Central memory CD8-positive, alpha-beta T cell (primary cell): ENCODE results near the gene PROM1.

ENCODE experiments used
- ATAC-seq: fragments of 150-1000 bp; cut with Tn5 transposase; replicated peaks from 2 replicates; pipeline ENCODE4 v1.10.0; 2022; ENCODE audit warnings: mild to moderate bottlenecking, moderate FRiP score, moderate number of reproducible peaks; ENCODE audit not compliant: poor library complexity, severe bottlenecking; ENCODE audit errors: extremely low read depth
- DNase-seq, 2 donors: peaks; one replicate each; pipeline ENCODE4 v3.0.0; 2021; ENCODE audit warnings: low spot score in 2 of 2
- H3K27ac Mint-ChIP-seq: one replicate; pipeline ENCODE4 v1.8.0; 2022; ENCODE audit warnings: low read depth, mild to moderate bottlenecking, moderate library complexity, mixed read lengths
- H3K27me3 Mint-ChIP-seq: one replicate; pipeline ENCODE4 v1.8.0; 2022; ENCODE audit warnings: mixed read lengths
- H3K36me3 Mint-ChIP-seq: one replicate; pipeline ENCODE4 v1.8.0; 2022; ENCODE audit warnings: mild to moderate bottlenecking, moderate library complexity, mixed read lengths; ENCODE audit not compliant: insufficient read depth
- H3K4me1 Mint-ChIP-seq: one replicate; pipeline ENCODE4 v1.8.0; 2022; ENCODE audit warnings: mixed read lengths
- H3K4me3 Mint-ChIP-seq: one replicate; pipeline ENCODE4 v1.8.0; 2022; ENCODE audit warnings: mild to moderate bottlenecking, moderate library complexity, mixed read lengths
- H3K9me3 Mint-ChIP-seq: one replicate; pipeline ENCODE4 v1.8.0; 2022; ENCODE audit warnings: mixed read lengths

PROM1 gene

DNA sequence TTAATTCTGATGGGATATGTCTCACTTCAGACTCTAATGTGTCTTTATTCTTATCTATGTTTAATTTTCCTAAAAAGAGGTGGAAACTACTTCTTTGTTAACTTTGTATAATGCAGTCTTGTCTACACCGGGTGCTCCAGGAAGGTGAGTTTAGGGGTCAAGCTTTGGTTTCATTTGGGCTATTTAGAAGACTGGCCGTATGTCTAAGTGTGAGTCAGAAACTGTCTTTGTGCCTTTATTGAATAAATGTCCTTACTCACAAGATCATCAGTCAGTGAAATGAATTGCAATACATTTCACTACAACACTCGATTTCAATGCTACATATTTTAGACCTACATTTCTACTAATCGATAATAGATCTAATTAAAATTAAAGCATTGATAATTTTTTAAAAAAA is 56.2 kb downstream of the PROM1 start:
- no peak for DNase-seq
- Mint-ChIP-seq H3K27ac (no peak overlapping the region), H3K4me3 (no peak overlapping the region), H3K36me3 (no peaks in the 10 kb centered on the region), H3K27me3 (peaks cover 61% of the 10 kb centered on the region), H3K9me3 (no peaks in the 10 kb centered on the region), H3K4me1 (no peaks in the 10 kb centered on the region)
- no peak for ATAC-seq

DNA sequence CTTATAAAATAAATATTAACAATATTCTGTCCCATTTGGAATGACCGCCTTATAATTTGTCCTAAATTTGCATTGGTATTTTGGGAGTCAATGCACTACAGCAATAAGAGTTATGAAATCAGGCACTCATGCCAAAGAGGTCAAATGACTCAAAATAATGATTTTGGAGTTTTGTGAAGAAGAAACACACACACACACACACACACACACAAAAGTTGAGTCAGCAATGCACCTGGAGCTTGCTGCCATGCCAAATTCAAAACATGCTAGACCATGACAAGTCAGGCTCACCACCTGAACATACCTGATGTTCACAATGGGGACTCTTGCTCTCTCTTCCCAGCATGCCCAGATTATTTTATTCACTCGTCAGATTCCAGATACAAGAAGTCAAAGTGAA is 56.7 kb downstream of the PROM1 start:
- no peak overlapping the region for H3K4me3 Mint-ChIP-seq

GRCh38 chr4:16026160-16026761 is 57.6 kb downstream of the PROM1 start:
- Mint-ChIP-seq H3K36me3 (no peaks in the 10 kb centered on the region), H3K4me1 (no peaks in the 10 kb centered on the region), H3K4me3 (no peak overlapping the region), H3K27me3 (peaks cover 67% of the 10 kb centered on the region), H3K27ac (no peak overlapping the region), H3K9me3 (no peaks in the 10 kb centered on the region)
- ATAC-seq: no peak
- no peak for DNase-seq

More for the DNA sequence above, 56.7 kb downstream of the PROM1 start:
- ATAC-seq (no peak), DNase-seq (no peak)
- H3K27me3 Mint-ChIP-seq: peaks cover 66% of the 10 kb centered on the region
- no peak overlapping the region for H3K27ac Mint-ChIP-seq
- H3K9me3 Mint-ChIP-seq: no peaks in the 10 kb centered on the region
- H3K36me3 Mint-ChIP-seq: no peaks in the 10 kb centered on the region
- H3K4me1 Mint-ChIP-seq: no peaks in the 10 kb centered on the region

- H3K4me1 Mint-ChIP-seq: no peaks in the 10 kb centered on the region
- H3K36me3 Mint-ChIP-seq: no peaks in the 10 kb centered on the region
- H3K27me3 Mint-ChIP-seq: peaks cover 74% of the 10 kb centered on the region
- ATAC-seq (no peak), DNase-seq (no peak)
- H3K4me3 Mint-ChIP-seq: no peak overlapping the region
- H3K9me3 Mint-ChIP-seq: no peaks in the 10 kb centered on the region
- H3K27ac Mint-ChIP-seq: no peak overlapping the region
Observed at GRCh38 chr4:16025268-16025667, 58.6 kb downstream of the PROM1 start.

DNA sequence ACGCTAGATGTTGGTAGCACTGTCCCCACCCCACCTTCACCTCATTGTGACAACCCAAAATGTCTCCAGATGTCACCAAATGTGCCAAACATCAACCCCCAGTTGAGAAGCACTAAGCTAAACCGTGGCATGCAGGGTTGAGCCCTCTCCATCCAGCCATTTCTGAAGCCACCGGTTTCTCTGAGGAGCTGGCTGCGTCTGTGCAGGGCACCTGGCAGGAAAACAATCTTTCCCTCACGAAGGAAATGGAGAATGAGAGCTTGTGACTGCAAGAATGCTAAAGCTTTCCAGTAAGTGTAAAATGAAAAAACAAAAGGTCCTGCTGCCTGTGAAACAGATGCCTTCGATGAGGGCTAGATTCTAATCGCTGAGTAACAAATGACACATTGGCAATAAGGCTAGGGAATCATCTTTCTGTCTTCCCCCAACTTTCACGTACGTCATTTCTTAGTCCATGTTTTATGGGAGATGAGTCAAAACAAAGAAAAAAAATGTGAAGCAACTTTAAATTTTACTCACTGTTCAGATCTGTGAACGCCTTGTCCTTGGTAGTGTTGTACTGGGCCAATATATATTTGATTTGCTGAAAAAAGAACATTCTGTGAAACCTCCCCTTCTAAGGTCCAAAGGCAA is 59.9 kb downstream of the PROM1 start:
- no peaks in the 10 kb centered on the region for H3K36me3 Mint-ChIP-seq
- DNase-seq (no peak), ATAC-seq (no peak)
- H3K9me3 Mint-ChIP-seq: no peaks in the 10 kb centered on the region
- no peak overlapping the region for H3K4me3 Mint-ChIP-seq
- no peaks in the 10 kb centered on the region for H3K4me1 Mint-ChIP-seq
- H3K27ac Mint-ChIP-seq: no peak overlapping the region
- H3K27me3 Mint-ChIP-seq: peaks cover 69% of the 10 kb centered on the region

GRCh38 chr4:16021804-16022560 is 61.8 kb downstream of the PROM1 start:
- Mint-ChIP-seq H3K4me1 (no peaks in the 10 kb centered on the region), H3K4me3 (no peak overlapping the region), H3K36me3 (no peaks in the 10 kb centered on the region), H3K27me3 (peaks cover 70% of the 10 kb centered on the region), H3K9me3 (no peaks in the 10 kb centered on the region), H3K27ac (no peak overlapping the region)
- ATAC-seq (no peak), DNase-seq (no peak)

DNA sequence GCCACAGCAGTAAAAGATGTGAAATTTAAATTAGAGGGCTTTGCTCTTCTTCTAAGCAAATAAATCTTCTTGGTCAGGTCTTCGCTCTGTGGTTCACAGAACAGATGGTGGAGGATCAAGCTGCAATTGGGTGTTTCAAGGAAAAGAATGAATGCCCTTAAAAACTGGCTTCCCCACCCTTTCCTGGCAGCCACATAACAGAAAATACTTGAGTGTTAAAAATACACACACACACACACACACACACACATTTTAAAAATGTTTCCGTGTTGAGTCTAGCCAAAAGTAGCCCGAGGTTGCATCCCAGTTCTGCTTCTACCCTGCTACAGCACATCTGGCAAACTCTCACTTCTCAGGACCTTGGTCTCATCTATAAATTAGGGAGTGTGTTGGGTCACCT is 64.2 kb downstream of the PROM1 start:
- no peaks in the 10 kb centered on the region for H3K9me3 Mint-ChIP-seq
- no peak overlapping the region for H3K27ac Mint-ChIP-seq

DNA sequence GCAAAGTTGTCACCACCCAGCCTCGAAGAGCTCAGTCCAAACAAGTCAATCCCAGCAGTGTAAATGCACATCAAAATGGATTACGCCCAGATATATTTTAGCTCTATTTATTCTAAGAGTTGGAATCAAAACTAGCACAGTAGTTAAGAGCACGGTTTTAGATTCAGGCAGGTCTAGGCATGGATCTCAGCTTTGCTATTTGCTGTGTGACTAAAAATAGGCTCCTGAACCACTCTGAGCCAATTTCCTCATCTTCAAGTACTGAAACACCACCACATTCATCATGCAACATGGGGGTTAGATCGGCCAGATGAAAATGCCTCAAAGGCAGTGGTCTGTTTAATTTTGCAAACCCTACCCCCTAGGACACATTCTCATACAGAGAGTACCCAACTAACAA is 65.0 kb downstream of the PROM1 start:
- Mint-ChIP-seq H3K9me3 (no peaks in the 10 kb centered on the region), H3K27me3 (peaks cover 54% of the 10 kb centered on the region), H3K4me3 (no peak overlapping the region), H3K4me1 (no peaks in the 10 kb centered on the region), H3K36me3 (no peaks in the 10 kb centered on the region), H3K27ac (no peak overlapping the region)
- no peak for DNase-seq
- no peak for ATAC-seq

More for the DNA sequence above, 64.2 kb downstream of the PROM1 start:
- Mint-ChIP-seq H3K4me1 (no peaks in the 10 kb centered on the region), H3K4me3 (no peak overlapping the region), H3K36me3 (no peaks in the 10 kb centered on the region), H3K27me3 (peaks cover 61% of the 10 kb centered on the region)
- no peak for ATAC-seq
- DNase-seq: no peak

GRCh38 chr4:16018061-16018676 is 65.7 kb downstream of the PROM1 start:
- Mint-ChIP-seq H3K4me1 (no peaks in the 10 kb centered on the region), H3K27ac (no peak overlapping the region), H3K9me3 (no peaks in the 10 kb centered on the region), H3K4me3 (no peak overlapping the region), H3K36me3 (no peaks in the 10 kb centered on the region), H3K27me3 (peaks cover 48% of the 10 kb centered on the region)
- ATAC-seq (no peak), DNase-seq (no peak)

DNA sequence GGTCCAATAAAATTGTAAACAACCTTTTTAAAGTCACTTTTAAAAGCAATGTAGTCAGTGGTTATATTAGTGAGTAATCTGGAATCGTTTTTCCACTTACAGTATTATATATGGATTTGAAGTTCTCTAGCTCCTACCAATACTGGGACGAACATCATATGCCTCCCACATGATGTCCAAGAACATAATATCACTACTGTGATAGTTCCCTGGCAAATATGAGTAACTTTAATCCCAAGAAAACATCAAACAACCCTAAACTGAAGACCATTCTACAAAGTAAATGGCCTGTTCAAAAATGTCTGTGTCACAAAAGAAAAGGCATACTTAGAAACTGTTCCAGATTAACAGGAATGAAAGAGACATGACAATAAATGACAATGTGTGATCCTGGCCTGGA is 67.3 kb downstream of the PROM1 start:
- Mint-ChIP-seq H3K27me3 (peaks cover 47% of the 10 kb centered on the region), H3K9me3 (no peaks in the 10 kb centered on the region), H3K4me1 (no peaks in the 10 kb centered on the region), H3K4me3 (no peak overlapping the region), H3K27ac (no peak overlapping the region), H3K36me3 (no peaks in the 10 kb centered on the region)
- DNase-seq (no peak), ATAC-seq (no peak)

- H3K27ac Mint-ChIP-seq: no peak overlapping the region
- no peaks in the 10 kb centered on the region for H3K36me3 Mint-ChIP-seq
- no peaks in the 10 kb centered on the region for H3K9me3 Mint-ChIP-seq
- ATAC-seq: no peak
- H3K27me3 Mint-ChIP-seq: peaks cover 50% of the 10 kb centered on the region
- H3K4me3 Mint-ChIP-seq: no peak overlapping the region
- no peak for DNase-seq
- H3K4me1 Mint-ChIP-seq: no peaks in the 10 kb centered on the region
Observed at GRCh38 chr4:16011173-16011572, 72.7 kb downstream of the PROM1 start.

GRCh38 chr4:16009153-16009552 is 74.7 kb downstream of the PROM1 start:
- no peaks in the 10 kb centered on the region for H3K36me3 Mint-ChIP-seq
- no peak for DNase-seq
- no peak for ATAC-seq
- no peaks in the 10 kb centered on the region for H3K4me1 Mint-ChIP-seq
- H3K27me3 Mint-ChIP-seq: peaks cover 57% of the 10 kb centered on the region
- H3K4me3 Mint-ChIP-seq: no peak overlapping the region
- H3K9me3 Mint-ChIP-seq: no peaks in the 10 kb centered on the region
- H3K27ac Mint-ChIP-seq: no peak overlapping the region
